H1 (cell line): ENCODE results near the gene DIABLO. TPM values are rescaled to one million over a fixed set of nuclear protein-coding genes. Genes with fewer than 3 reads are reported as not detected.

ENCODE experiments used
- CTCF ChIA-PET: fragments of 300-600 bp; sonication (Branson Sonifier 250); formaldehyde crosslinking; loops from one replicate; lab custom pipeline; 2021; ENCODE audit not compliant: partially characterized antibody; lab: Charles Lee
- POLR2A ChIA-PET: fragments of 300-600 bp; sonication (Branson Sonifier 250); formaldehyde crosslinking; loops from one replicate; lab custom pipeline; 2021; ENCODE audit warnings: inconsistent platforms; ENCODE audit not compliant: partially characterized antibody; lab: Charles Lee
- DNase-seq, 2 experiments: peaks; one replicate each; pipeline versions ENCODE4 v3.0.0 to v3.0.0-alpha.2; 2010 to 2022; ENCODE audit warnings: low spot score in 2 of 2, low read depth in 1 of 2, mixed read lengths in 1 of 2
- FAIRE-seq: peaks from 2 replicates; lab custom pipeline; 2011; peaks lifted over from hg19 to GRCh38; lab: Jason Lieb, UNC
- H2AFZ ChIP-seq: 2 replicates; pipeline ENCODE4 v1.8.1; 2012; ENCODE audit warnings: low read length, inconsistent platforms
- H2AK5ac ChIP-seq: 2 replicates; pipeline ENCODE4 v1.6.1; 2013; ENCODE audit warnings: low read depth, low read length
- H2BK120ac ChIP-seq: replicated peaks from 2 replicates; pipeline ENCODE3; 2013; ENCODE audit warnings: low read depth, low read length, inconsistent platforms
- H2BK12ac ChIP-seq: 2 replicates; pipeline ENCODE4 v1.6.1; 2013; ENCODE audit warnings: low read depth, low read length
- H2BK15ac ChIP-seq: 2 replicates; pipeline ENCODE4 v1.6.1; 2013; ENCODE audit warnings: low read length
- H2BK20ac ChIP-seq: 2 replicates; pipeline ENCODE4 v1.6.1; 2013; ENCODE audit warnings: low read length
- H2BK5ac ChIP-seq: 2 replicates; pipeline ENCODE4 v1.6.1; 2013; ENCODE audit warnings: low read depth, low read length
- H3K14ac ChIP-seq: 2 replicates; pipeline ENCODE4 v1.6.1; 2013; ENCODE audit warnings: inconsistent platforms; ENCODE audit not compliant: insufficient read length
- H3K18ac ChIP-seq: 2 replicates; pipeline ENCODE4 v1.6.1; 2013; ENCODE audit warnings: low read length; ENCODE audit errors: extremely low read depth
- H3K23ac ChIP-seq: 2 replicates; pipeline ENCODE4 v1.6.1; 2013; ENCODE audit warnings: inconsistent platforms; ENCODE audit not compliant: insufficient read length
- H3K23me2 ChIP-seq: 2 replicates; pipeline ENCODE4 v1.6.1; 2013; ENCODE audit warnings: low read depth, low read length
- H3K27ac ChIP-seq: 2 replicates; pipeline ENCODE4 v1.6.1; 2011; ENCODE audit warnings: low read depth, low read length, inconsistent platforms
- H3K27me3 ChIP-seq, 4 experiments: replicated peaks in 1 of 4; 1 replicate in 1 of 4; 2 replicates in 3 of 4; pipeline versions ENCODE4 v1.6.1 to v1.8.1; 2011 to 2013; ENCODE audit warnings: low read length in 3 of 4, mild to moderate bottlenecking in 3 of 4, inconsistent platforms in 2 of 4, mixed read lengths in 2 of 4, moderate library complexity in 1 of 4; ENCODE audit not compliant: control insufficient read depth in 3 of 4, insufficient read depth in 3 of 4; ENCODE audit errors: extremely low read depth in 1 of 4
- H3K36me3 ChIP-seq, 4 experiments: 2 replicates each; pipeline versions ENCODE4 v1.6.1 to v1.8.1; 2011 to 2013; ENCODE audit warnings: mild to moderate bottlenecking in 4 of 4, low read length in 3 of 4, moderate library complexity in 2 of 4, control low read depth in 1 of 4, inconsistent platforms in 1 of 4; ENCODE audit not compliant: insufficient read depth in 4 of 4, control insufficient read depth in 2 of 4
- H3K4ac ChIP-seq: replicated peaks from 2 replicates; pipeline ENCODE3; 2013; ENCODE audit warnings: low read length, low read depth, mixed read lengths, inconsistent platforms; ENCODE audit not compliant: insufficient read length
- H3K4me1 ChIP-seq, 4 experiments: replicated peaks in 1 of 4; 1 replicate in 1 of 4; 2 replicates in 3 of 4; pipeline versions ENCODE4 v1.6.1 to v1.8.1; 2011 to 2013; ENCODE audit warnings: low read length in 3 of 4, inconsistent platforms in 2 of 4, mixed read lengths in 1 of 4; ENCODE audit not compliant: insufficient read depth in 4 of 4, control insufficient read depth in 3 of 4
- H3K4me2 ChIP-seq, 2 experiments: 2 replicates each; pipeline versions ENCODE4 v1.6.1 to v1.8.1; 2011 to 2013; ENCODE audit warnings: low read depth in 2 of 2, low read length in 2 of 2, control low read depth in 1 of 2, inconsistent platforms in 1 of 2, mild to moderate bottlenecking in 1 of 2; ENCODE audit not compliant: insufficient read depth in 1 of 2
- H3K4me3 ChIP-seq, 4 experiments: fragments of 200-600, 300-600 bp in 1 of 4; sonication (generic), shearing (Covaris generic), sonication (Bioruptor Twin) in 1 of 4; 2 replicates each; pipeline versions ENCODE4 v1.5.1 to v1.8.1; 2011 to 2016; ENCODE audit warnings: low read length in 4 of 4, low read depth in 3 of 4, control low read depth in 2 of 4, inconsistent platforms in 2 of 4, mild to moderate bottlenecking in 2 of 4, mixed read lengths in 1 of 4, moderate library complexity in 1 of 4; ENCODE audit not compliant: insufficient read depth in 2 of 4; ENCODE audit errors: extremely low read depth in 1 of 4
- H3K56ac ChIP-seq: replicated peaks from 2 replicates; pipeline ENCODE3; 2013; ENCODE audit warnings: low read depth, mild to moderate bottlenecking, mixed read lengths, low read length, inconsistent platforms; ENCODE audit not compliant: insufficient read length
- H3K79me1 ChIP-seq: 2 replicates; pipeline ENCODE4 v1.6.1; 2013; ENCODE audit warnings: low read depth, low read length, control low read depth
- H3K79me2 ChIP-seq, 2 experiments: 2 replicates each; pipeline versions ENCODE4 v1.6.1 to v1.8.1; 2012 to 2013; ENCODE audit warnings: low read length in 2 of 2, mild to moderate bottlenecking in 2 of 2, inconsistent platforms in 1 of 2; ENCODE audit not compliant: insufficient read depth in 2 of 2, control insufficient read depth in 1 of 2
- H3K9ac ChIP-seq, 4 experiments: replicated peaks in 1 of 4; 1 replicate in 1 of 4; 2 replicates in 3 of 4; pipeline versions ENCODE4 v1.6.1 to v1.8.1; 2011 to 2013; ENCODE audit warnings: low read depth in 3 of 4, low read length in 3 of 4, control low read depth in 2 of 4, mild to moderate bottlenecking in 2 of 4, moderate library complexity in 2 of 4, inconsistent platforms in 1 of 4; ENCODE audit errors: extremely low read depth in 1 of 4
- H3K9me3 ChIP-seq, 2 experiments: 2 replicates each; pipeline versions ENCODE4 v1.6.1 to v1.8.1; 2012 to 2013; ENCODE audit warnings: mild to moderate bottlenecking in 2 of 2, moderate library complexity in 2 of 2, control low read depth in 1 of 2, inconsistent platforms in 1 of 2, low read depth in 1 of 2, low read length in 1 of 2, mixed read lengths in 1 of 2; ENCODE audit not compliant: insufficient read depth in 2 of 2
- H4K20me1 ChIP-seq, 2 experiments: replicated peaks in 1 of 2; 2 replicates each; pipeline versions ENCODE3 to v1.8.1; 2011 to 2013; ENCODE audit warnings: inconsistent platforms in 2 of 2, low read length in 2 of 2, mild to moderate bottlenecking in 1 of 2; ENCODE audit not compliant: insufficient read depth in 2 of 2, control insufficient read depth in 1 of 2
- H4K5ac ChIP-seq: 2 replicates; pipeline ENCODE4 v1.6.1; 2013; ENCODE audit warnings: low read length, low read depth, mixed read lengths, inconsistent platforms; ENCODE audit not compliant: insufficient read length
- H4K8ac ChIP-seq: 2 replicates; pipeline ENCODE4 v1.8.0; 2013; ENCODE audit warnings: mild to moderate bottlenecking, moderate library complexity, low read length, inconsistent platforms; ENCODE audit not compliant: insufficient read depth; ENCODE audit errors: extremely low read depth
- H4K91ac ChIP-seq: replicated peaks from 2 replicates; pipeline ENCODE3; 2013; ENCODE audit warnings: low read length, mixed read lengths, inconsistent platforms; ENCODE audit not compliant: insufficient read length
- PHF8 ChIP-seq: fragments of 200-600 bp; sonication (generic); conservative IDR thresholded peaks from 2 replicates; pipeline ENCODE4 v1.7.1; 2012; ENCODE audit warnings: low read depth, mild to moderate bottlenecking, inconsistent platforms, low read length, moderate library complexity
- POLR2AphosphoS5 ChIP-seq: IDR thresholded peaks from 2 replicates; pipeline ENCODE4 v1.6.1; 2011; ENCODE audit warnings: low read depth, low read length
- WGBS, 2 experiments: shearing (Covaris generic) in 1 of 2; methylation state at CpG; one replicate each; pipeline versions ENCODE4 v1.1.6 to v1.1.7; 2013 to 2015; ENCODE audit warnings: low lambda C conversion rate in 2 of 2, mixed read lengths in 2 of 2, inconsistent platforms in 1 of 2, low coverage in 1 of 2, missing lambda C conversion rate in 1 of 2; ENCODE audit not compliant: insufficient replicate concordance in 2 of 2, insufficient coverage in 1 of 2, insufficient read length in 1 of 2; ENCODE audit errors: extremely low coverage in 1 of 2, missing lambda C conversion rate in 1 of 2; 5-methylcytosine and 5-hydroxymethylcytosine counted together
- polyA plus RNA-seq, 7 experiments: library from polyadenylated mRNA; depleted of rRNA in 3 of 7; stranded (reverse) in 5 of 7; unstranded in 2 of 7; fragments of >200 nt in 5 of 7; fragments of 200-250 nt in 2 of 7; gene quantifications; 1 replicate in 5 of 7; 2 replicates in 1 of 7; 4 replicates in 1 of 7; pipeline versions ENCODE4 v1.2.1 to v1.2.3, GENCODE V29; 2011 to 2013; ENCODE audit warnings: missing spikeins in 2 of 7, mixed read lengths in 2 of 7
- total RNA-seq: library from RNA; stranded (reverse); fragmentation: NEBNext Ultra II Directional; extraction: Animal tissue kit (Norgen Biotek cat#: 25700); gene quantifications from 2 replicates; pipeline ENCODE4 v1.2.1, GENCODE V29; 2021

DIABLO gene
- total and polyA plus RNA-seq, 2 of the 8 experiments (the other 6 are each of a cell fraction or from before 2014, with no cell fraction given) = 65.2 to 68.3 TPM

- no peak for DNase-seq
- Histone ChIP-seq H2AK5ac (no peak overlapping the region; the same call in 1 of the 2 replicates), H4K91ac (no peak overlapping the region), H3K36me3 (peaks cover 10 to 32% (median 21%) of the 10 kb centered on the region in 4 experiments), H3K79me1 (no peaks in the 10 kb centered on the region), H3K4ac (no peak overlapping the region), H4K20me1 (peaks cover 12 to 19% of the 10 kb centered on the region in 2 experiments), H3K9me3 (no peaks in the 10 kb centered on the region), H2BK20ac (no peak overlapping the region), H3K27me3 (peaks cover 9 to 44% (median 27%) of the 10 kb centered on the region in 4 experiments; a peak in 6 of 7 replicates), H4K5ac (no peak overlapping the region)
- WGBS, 2 experiments = 68% methylated on average over 23 of the region's 23 CpGs; no CpG with 5 or more reads in 1 of the 2 experiments
- CTCF ChIA-PET = interaction anchor here (0.8 to 4.1 kb wide), 5 partner anchors 9 to 74 kb away, joined by 3 to 21 read pairs (median 6); no protein-coding TSS in a partner anchor
- peak; percentile 13; the same call in 1 of the 2 replicates for TF ChIP-seq POLR2AphosphoS5
- TF ChIP-seq PHF8 = no peak
- TF ChIP-seq, all 59 proteins: peak for 1
- Histone ChIP-seq H3K23me2 (peaks cover 9% of the 10 kb centered on the region; the same call in 1 of the 2 replicates), H3K4me3 (peak overlapping the region in 1 of 4 experiments; percentile 74; a peak in 1 of 8 replicates), H2BK5ac (no peak overlapping the region), H3K27ac (no peak overlapping the region), H2BK120ac (no peak overlapping the region), H3K79me2 (no peaks in the 10 kb centered on the region), H3K9ac (no peak overlapping the region), H3K18ac (no peak overlapping the region; the same call in 1 of the 2 replicates), H3K4me1 (peaks cover 0 to 10% (median 3%) of the 10 kb centered on the region in 4 experiments; a peak in 5 of 7 replicates), H2BK12ac (no peak overlapping the region), H4K8ac (peak overlapping the region; percentile 65; the same call in 1 of the 2 replicates), H2AFZ (no peak overlapping the region), H3K14ac (no peak overlapping the region), H2BK15ac (no peak overlapping the region), H3K4me2 (peak overlapping the region in 1 of 2 experiments; percentile 60; a peak in 1 of 4 replicates), H3K23ac (no peak overlapping the region), H3K56ac (no peak overlapping the region)
- FAIRE-seq = no peak
- POLR2A ChIA-PET = interaction anchor here (0.6 to 17.6 kb wide), 6 partner anchors 8 to 77 kb away, joined by 3 to 230 read pairs (median 4); partner anchors contain the start of gene DIABLO
Measured at GRCh38 chr12:122205053-122205925, 20.6 kb downstream of the DIABLO start.
